HepG2 (cell line): ENCODE data around the gene PNKD. TPM values are rescaled to one million over a fixed set of nuclear protein-coding genes. Genes with fewer than 3 reads are reported as not detected.

Source experiments
- ARHGAP35 ChIP-seq: sonication (generic); formaldehyde crosslinking; IDR thresholded peaks from 2 replicates; pipeline ENCODE4 v1.9.0; 2022; ENCODE audit warnings: mild to moderate bottlenecking, inconsistent platforms, moderate library complexity, missing genetic modification reagents, borderline replicate concordance
- CBX2 ChIP-seq, 2 experiments: fragments of 200-600 bp in 1 of 2; sonication (generic); formaldehyde crosslinking in 1 of 2; IDR thresholded peaks; 2 replicates each; pipeline versions ENCODE4 v1.7.0 to v1.8.1; 2018 to 2022; ENCODE audit warnings: low read depth in 2 of 2, low read length in 1 of 2, mild to moderate bottlenecking in 1 of 2, missing genetic modification reagents in 1 of 2
- CEBPZ ChIP-seq: IDR thresholded peaks from 2 replicates; pipeline ENCODE4 v1.6.1; 2012; ENCODE audit warnings: low read length, improper control_type of control experiment
- CREB1 ChIP-seq, 2 experiments: fragments of 450-650 bp in 1 of 2; IDR thresholded peaks; 2 replicates each; pipeline ENCODE4 v1.6.1; 2016 to 2017; ENCODE audit warnings: control low read depth in 1 of 2, mild to moderate bottlenecking in 1 of 2, missing compliant biosample characterization in 1 of 2, missing genetic modification characterization in 1 of 2
- CTCF ChIP-seq: sonication (generic); formaldehyde crosslinking; IDR thresholded peaks from 2 replicates; pipeline ENCODE4 v1.5.0; 2020; ENCODE audit warnings: mild to moderate bottlenecking, missing genetic modification reagents, moderate library complexity
- DDIT3 ChIP-seq: sonication (generic); formaldehyde crosslinking; IDR thresholded peaks from 2 replicates; pipeline ENCODE4 v1.4.0; 2020; ENCODE audit warnings: mild to moderate bottlenecking, missing genetic modification reagents
- DRAP1 ChIP-seq: IDR thresholded peaks from 2 replicates; pipeline ENCODE4 v1.6.1; 2016; ENCODE audit warnings: missing genetic modification reagents, missing compliant biosample characterization
- KDM2A ChIP-seq: sonication (generic); formaldehyde crosslinking; IDR thresholded peaks from 2 replicates; pipeline ENCODE4 v1.4.0; 2020; ENCODE audit warnings: low read depth, missing genetic modification reagents, borderline replicate concordance
- RBM39 ChIP-seq: fragments of 200-400 bp; formaldehyde crosslinking; IDR thresholded peaks from one replicate; pipeline ENCODE4 v1.6.1; 2018; ENCODE audit warnings: antibody characterized with exemption, mild to moderate bottlenecking, low read depth, low read length; ENCODE audit not compliant: poor library complexity, severe bottlenecking
- ZNF570 ChIP-seq: sonication (generic); formaldehyde crosslinking; IDR thresholded peaks from 2 replicates; pipeline ENCODE4 v1.4.0; 2020; ENCODE audit warnings: mild to moderate bottlenecking, missing genetic modification reagents, borderline replicate concordance
- ZNF646 ChIP-seq: sonication (generic); formaldehyde crosslinking; IDR thresholded peaks from 2 replicates; pipeline ENCODE4 v1.9.0; 2021; ENCODE audit warnings: mild to moderate bottlenecking, missing genetic modification reagents
- ZNF768 ChIP-seq: sonication (generic); formaldehyde crosslinking; IDR thresholded peaks from 2 replicates; pipeline ENCODE4 v1.4.0; 2020; ENCODE audit warnings: missing genetic modification reagents
- polyA plus RNA-seq, 8 experiments: library from polyadenylated mRNA; depleted of rRNA in 3 of 8; stranded (reverse) in 7 of 8; unstranded in 1 of 8; fragments of >200 nt; fragmentation: Illumina TruSeq in 4 of 8; extraction: Trizol in 4 of 8; gene quantifications; 2 replicates each; pipeline versions ENCODE4 v1.2.1 to v1.2.3, GENCODE V29; 2011 to 2016; ENCODE audit warnings: low read depth in 4 of 8, missing spikeins in 1 of 8, mixed read lengths in 1 of 8; ENCODE audit not compliant: insufficient read depth in 1 of 8
- total RNA-seq, 5 experiments: library from RNA; depleted of rRNA; stranded (reverse); fragments of >200 nt; fragmentation: Illumina TruSeq; extraction: Trizol; gene quantifications; 2 replicates each; pipeline ENCODE4 v1.2.3, GENCODE V29; 2016; ENCODE audit warnings: low read depth in 1 of 5
- TF ChIP-seq, protein P1 (sequence below): sonication (generic); formaldehyde crosslinking; IDR thresholded peaks from 2 replicates; pipeline ENCODE4 v1.8.0; 2022; ENCODE audit warnings: missing genetic modification reagents, low read depth, mild to moderate bottlenecking, borderline replicate concordance

Gene PNKD
- total and polyA plus RNA-seq, 2 of the 13 experiments (the other 11 are each of a cell fraction or from before 2014, with no cell fraction given) = 55.9 to 80.4 TPM

- TF ChIP-seq ZNF646 (CRISPR knock-in tag) = no peak
- TF ChIP-seq ZNF570 (CRISPR knock-in tag) = no peak
- TF ChIP-seq, protein P1, sequence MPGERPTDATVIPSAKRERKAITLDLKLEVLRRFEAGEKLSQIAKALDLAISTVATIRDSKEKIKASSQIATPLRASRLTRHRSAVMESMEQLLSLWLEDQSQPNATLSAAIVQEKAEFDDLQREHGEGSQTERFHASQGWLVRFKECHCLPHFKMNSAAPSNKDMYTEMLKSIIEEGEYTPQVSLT (CRISPR knock-in tag) = no peak; the same call in 1 of the 2 replicates
- peak; percentile 18 for TF ChIP-seq RBM39
- TF ChIP-seq DDIT3 (CRISPR knock-in tag) = no peak
- TF ChIP-seq ZNF768 (CRISPR knock-in tag) = peak; percentile 14; the same call in 1 of the 2 replicates
- TF ChIP-seq KDM2A (CRISPR knock-in tag) = peak; percentile 63; the same call in 1 of the 2 replicates
- TF ChIP-seq CREB1 (IDR thresholded peaks at IDR 0.05) = no peak
- TF ChIP-seq CREB1 (CRISPR knock-in tag; IDR thresholded peaks at IDR 0.05) = no peak
- no peak for TF ChIP-seq CBX2 (IDR thresholded peaks at IDR 0.05; ENCODE audit: low read depth, low read length)
- no peak; the same call in 1 of the 2 replicates for TF ChIP-seq CBX2 (CRISPR knock-in tag; IDR thresholded peaks at IDR 0.05; ENCODE audit: low read depth)
- peak; percentile 31; the same call in 1 of the 2 replicates for TF ChIP-seq DRAP1 (CRISPR knock-in tag)
- peak; percentile 32 for TF ChIP-seq CTCF (CRISPR knock-in tag)
- TF ChIP-seq ARHGAP35 (CRISPR knock-in tag) = no peak
- TF ChIP-seq CEBPZ = no peak
Observed at GRCh38 chr2:218322768-218323525, 52.6 kb downstream of the PNKD start (continued).
